Esophagus squamous epithelium (tissue), 5 donors: ENCODE data around the gene DENND10. TPM values are rescaled to one million over a fixed set of nuclear protein-coding genes. Genes with fewer than 3 reads are reported as not detected.
"Not testable (repeated sequence)": the region's sequence is repeated elsewhere in the genome, so short reads cannot be mapped to it uniquely, and the experiment has no call there.

Source experiments
- DNase-seq: peaks from one replicate; lab custom pipeline; 2025; lab: John Stamatoyannopoulos, UW
- H3K27ac ChIP-seq, 4 donors: fragments of 200-600 bp; sonication (generic); one replicate each; pipeline ENCODE4 v1.5.1; 2016 to 2019; ENCODE audit warnings: mild to moderate bottlenecking in 1 of 4
- H3K27me3 ChIP-seq, 4 donors: fragments of 200-600 bp; sonication (generic); 1 replicate in 3 of 4; 2 replicates in 1 of 4; pipeline versions ENCODE4 v1.5.1 to v1.6.0; 2017 to 2021; ENCODE audit warnings: antibody characterized with exemption in 1 of 4
- H3K36me3 ChIP-seq, 3 donors: fragments of 200-600 bp; sonication (generic); one replicate each; pipeline ENCODE4 v1.5.1; 2016 to 2019
- H3K4me1 ChIP-seq, 3 donors: fragments of 200-600 bp; sonication (generic); one replicate each; pipeline ENCODE4 v1.5.1; 2017 to 2019
- H3K4me3 ChIP-seq, 4 donors: fragments of 200-600 bp; sonication (generic); 1 replicate in 3 of 4; 2 replicates in 1 of 4; pipeline ENCODE4 v1.5.1; 2016 to 2019; ENCODE audit warnings: mild to moderate bottlenecking in 2 of 4, moderate library complexity in 1 of 4
- H3K9me3 ChIP-seq, 3 donors: fragments of 200-600 bp; sonication (generic); one replicate each; pipeline ENCODE4 v1.5.1; 2016 to 2019
- CTCF ChIP-seq, 6 experiments: fragments of 450-650 bp in 4 of 6; fragments of 200-600 bp in 2 of 6; sonication (generic) in 2 of 6; IDR thresholded peaks; one replicate each; pipeline ENCODE4 v1.5.1; 2016 to 2019; ENCODE audit warnings: antibody characterized with exemption in 6 of 6, mild to moderate bottlenecking in 4 of 6, moderate library complexity in 4 of 6
- POLR2A ChIP-seq, 4 donors: fragments of 450-650 bp; IDR thresholded peaks; one replicate each; pipeline ENCODE4 v1.6.1; 2017; ENCODE audit warnings: antibody characterized with exemption in 4 of 4, mild to moderate bottlenecking in 4 of 4, moderate library complexity in 3 of 4
- WGBS, 2 donors: methylation state at CpG; one replicate each; pipeline ENCODE4 v1.1.5; 2018; 5-methylcytosine and 5-hydroxymethylcytosine counted together
- intact Hi-C: fragments of 100-400 bp; cut with DNase I; formaldehyde crosslinking; loops from one replicate; pipeline ENCODE4 v1.15.0; 2022
- small RNA-seq, 4 donors: library from RNA; depleted of rRNA; stranded (forward); fragments of <200 nt; gene quantifications; one replicate each; pipeline ENCODE3, GENCODE V24; 2016
- total RNA-seq, 4 donors: library from RNA; depleted of rRNA; stranded (reverse); fragments of >200 nt; gene quantifications; one replicate each; pipeline ENCODE4 v1.1.0, GENCODE V29; 2016
- donor health status: DM: yes; HTN: yes; CAD: no.

Gene DENND10
- total RNA-seq, 4 donors from 2014 or later: 20.8 to 43.6 (median 37.1) TPM

- no peaks in the 10 kb centered on the region for H3K9me3 ChIP-seq
- no peaks in the 10 kb centered on the region for H3K27me3 ChIP-seq
- intact Hi-C loops: loop anchor here (10.0 kb wide), 1 partner anchor 134 kb away; no protein-coding TSS in a partner anchor
- 0 to 1% methylated on average over 20 to 27 of the region's 45 CpGs for WGBS, 2 donors
- peak within 1 kb of the TSS; percentile 89 to 96 (median 90) for H3K27ac ChIP-seq
- H3K4me1 ChIP-seq: peaks cover 0 to 42% (median 15%) of the 10 kb centered on the region in 3 donors
- peak within 1 kb of the TSS; percentile 64 to 89 (median 72) for H3K4me3 ChIP-seq
- TF ChIP-seq CTCF (IDR thresholded peaks at IDR 0.05): peak in 2 of 6 experiments; percentile 20 to 21
- TF ChIP-seq POLR2A (IDR thresholded peaks at IDR 0.05): peak in 1 of 4 donors; percentile 79
- peaks cover 0 to 33% (median 0%) of the 10 kb centered on the region in 3 donors for H3K36me3 ChIP-seq
- DNase-seq: peak; percentile 27
These were observed 74.6 kb downstream of the DENND10 start, which contains the start of gene PRDX3 for GRCh38 chr10:119178372-119179119. TSS of gene PRDX3 (minus strand) at chr10:119178812. CDS start at chr10:119178790, 22 bp downstream.

GRCh38 chr10:119180850-119181400 lies 77.0 kb downstream of the DENND10 start:
- not testable (repeated sequence) for DNase-seq, H3K9me3 ChIP-seq
- WGBS, 2 donors: 94 to 96% methylated on average over 7 of the region's 7 CpGs

GRCh38 chr10:119183664-119184412 lies 79.9 kb downstream of the DENND10 start:
- TF ChIP-seq POLR2A (IDR thresholded peaks at IDR 0.05) (no peak), CTCF (IDR thresholded peaks at IDR 0.05) (no peak)
- Histone ChIP-seq H3K27me3 (no peaks in the 10 kb centered on the region), H3K27ac (no peak overlapping the region), H3K4me3 (no peak overlapping the region), H3K9me3 (no peaks in the 10 kb centered on the region), H3K36me3 (no peaks in the 10 kb centered on the region), H3K4me1 (peaks cover 0 to 8% (median 0%) of the 10 kb centered on the region in 3 donors)
- DNase-seq: no peak
- intact Hi-C loops: no loop called here
- WGBS, 2 donors: 59% methylated on average over 8 of the region's 9 CpGs

More at GRCh38 chr10:119180850-119181400, 77.0 kb downstream of the DENND10 start:
- Histone ChIP-seq H3K36me3 (peaks cover 0 to 10% (median 0%) of the 10 kb centered on the region in 3 donors), H3K4me1 (peaks cover 0 to 33% (median 15%) of the 10 kb centered on the region in 3 donors)
- H3K27ac ChIP-seq, intact Hi-C loops, H3K27me3 ChIP-seq, H3K4me3 ChIP-seq: not testable (repeated sequence)

Small RNA genes lying within 50 kb of the gene (small RNA-seq; reads per million reads assigned to genes)
- gene AL355598.1 (0 reads per million in 4 donors), gene RF00413 (0 reads per million in 4 donors), gene SNORA19 (0 to 0.36 (median 0.07) reads per million in 4 donors)

Other genes with a start within 250 kb of the DENND10 start
- gene NANOS1, start 74.4 kb upstream of the DENND10 start, total RNA-seq: 1 to 10 TPM in 2 of 4 donors, under 1 TPM in 2; 0.19 to 1.7 (median 1.1) TPM
- 100 to 1,000 TPM in 2 of 4 donors, 10 to 100 TPM in 2; 71.8 to 135 (median 101) TPM for gene EIF3A, start 23.3 kb upstream of the DENND10 start, total RNA-seq
- gene SFXN4, start 61.6 kb downstream of the DENND10 start, total RNA-seq: 100 to 1,000 TPM in 1 of 4 donors, 10 to 100 TPM in 3; 13.8 to 120 (median 24.4) TPM
- gene PRDX3, start 74.7 kb downstream of the DENND10 start, total RNA-seq: 100 to 1,000 TPM in 3 of 4 donors, 10 to 100 TPM in 1; 42.9 to 183 (median 119) TPM
- 10 to 100 TPM in 1 of 4 donors, 1 to 10 TPM in 3; 2.4 to 18.9 (median 6.3) TPM for gene GRK5, start 103.5 kb downstream of the DENND10 start, total RNA-seq